Kidney glomerular epithelial cell (primary cell): ENCODE results near the gene ARID1A.

Experiments used
- DNase-seq: peaks from one replicate; lab custom pipeline; 2025; lab: John Stamatoyannopoulos, UW

Gene ARID1A

GRCh38 chr1:26695356-26696118, at the start of gene ARID1A:
ARID1A (plus strand) TSS chr1:26696015; CDS start chr1:26696404, 389 bp downstream.
- peak; percentile 86 for DNase-seq

GRCh38 chr1:26664802-26665201, 31.0 kb upstream of the ARID1A start:
- no peak for DNase-seq

GRCh38 chr1:26666855-26667254, 29.0 kb upstream of the ARID1A start:
- DNase-seq: no peak

- DNase-seq: peak; percentile 3
Observed at GRCh38 chr1:26668106-26668786, 27.6 kb upstream of the ARID1A start.

- DNase-seq: peak; percentile 84
Observed at GRCh38 chr1:26677306-26678115, 18.3 kb upstream of the ARID1A start.

- no peak for DNase-seq
Observed at GRCh38 chr1:26684763-26685508, 10.9 kb upstream of the ARID1A start.

- peak; percentile 13 for DNase-seq
Observed at GRCh38 chr1:26686795-26687194, 9.0 kb upstream of the ARID1A start.

GRCh38 chr1:26689504-26689903, 6.3 kb upstream of the ARID1A start:
- DNase-seq: no peak

- no peak for DNase-seq
Observed at GRCh38 chr1:26690157-26690556, 5.7 kb upstream of the ARID1A start.

GRCh38 chr1:26690576-26691031, 5.2 kb upstream of the ARID1A start:
- DNase-seq: no peak

GRCh38 chr1:26692211-26692792, 3.5 kb upstream of the ARID1A start:
- DNase-seq: peak; percentile 98

GRCh38 chr1:26692793-26693490, 2.9 kb upstream of the ARID1A start:
- DNase-seq: peak; percentile 97

GRCh38 chr1:26693599-26694572, 1.9 kb upstream of the ARID1A start:
- DNase-seq: no peak

- DNase-seq: no peak
Observed at GRCh38 chr1:26694638-26695355, 1.0 kb upstream of the ARID1A start.

- DNase-seq: no peak
Observed at GRCh38 chr1:26696119-26696653, 371 bp downstream of the ARID1A start.

- DNase-seq: no peak
Observed at GRCh38 chr1:26696654-26697430, 1.0 kb downstream of the ARID1A start.

GRCh38 chr1:26697431-26697977, 1.7 kb downstream of the ARID1A start:
- DNase-seq: no peak
